ENCODE measurements around the gene SYT7. TPM values are rescaled to one million over a fixed set of nuclear protein-coding genes. Genes with fewer than 3 reads are reported as not detected.

The SYT7 gene
- total and polyA plus RNA-seq, 4 donors: 2.1 to 114 (median 30.8) TPM

- TF ChIP-seq CTCF (IDR thresholded peaks at IDR 0.05; ENCODE audit: low read depth, low read length, missing input control) (no peak), RXRA (IDR thresholded peaks at IDR 0.05) (no peak), ATF3 (IDR thresholded peaks at IDR 0.05) (no peak), TAF1 (conservative IDR thresholded peaks at IDR 0.05) (no peak)
These were observed 15.7 kb upstream of the SYT7 start (continued) for GRCh38 chr11:61596542-61596941.

- Histone ChIP-seq H3K27ac (ENCODE audit: low read depth in 1 of 2, low read length in 2 of 2) (no peak overlapping the region), H3K36me3 (ENCODE audit: control insufficient read depth in 4 of 4, insufficient read depth in 3 of 4, low read depth in 1 of 4, low read length in 3 of 4) (no peaks in the 10 kb centered on the region), H3K4me3 (ENCODE audit: low read depth in 1 of 3, low read length in 3 of 3) (no peak overlapping the region), H3K27me3 (ENCODE audit: control insufficient read depth in 4 of 4, insufficient read depth in 4 of 4, low read length in 3 of 4) (no peaks in the 10 kb centered on the region), H3K4me1 (ENCODE audit: control insufficient read depth in 4 of 4, insufficient read depth in 4 of 4, low read length in 3 of 4) (no peaks in the 10 kb centered on the region), H3K9me3 (ENCODE audit: control insufficient read depth in 4 of 4, low read length in 3 of 4) (no peaks in the 10 kb centered on the region), H3K9ac (ENCODE audit: low read depth in 1 of 2, low read length in 2 of 2) (no peak overlapping the region)
- no peak for DNase-seq (ENCODE audit: low spot score)
- WGBS: 58% methylated on average over 5 of the region's 5 CpGs
- no peak for TF ChIP-seq FOXA1 (IDR thresholded peaks at IDR 0.05)
- TF ChIP-seq MAX (IDR thresholded peaks at IDR 0.05): no peak
- no peak for TF ChIP-seq RAD21 (IDR thresholded peaks at IDR 0.05)
- no peak for TF ChIP-seq HNF4A (conservative IDR thresholded peaks at IDR 0.05)
These were observed 14.0 kb upstream of the SYT7 start for GRCh38 chr11:61594907-61595257.

- Histone ChIP-seq H3K4me1 (ENCODE audit: control insufficient read depth in 4 of 4, insufficient read depth in 4 of 4, low read length in 3 of 4) (peaks cover 0 to 6% (median 2%) of the 10 kb centered on the region in 4 donors), H3K36me3 (ENCODE audit: control insufficient read depth in 4 of 4, insufficient read depth in 3 of 4, low read depth in 1 of 4, low read length in 3 of 4) (no peaks in the 10 kb centered on the region), H3K9me3 (ENCODE audit: control insufficient read depth in 4 of 4, low read length in 3 of 4) (no peaks in the 10 kb centered on the region), H3K27me3 (ENCODE audit: control insufficient read depth in 4 of 4, insufficient read depth in 4 of 4, low read length in 3 of 4) (peaks cover 0 to 6% (median 2%) of the 10 kb centered on the region in 4 donors), H3K4me3 (ENCODE audit: low read depth in 1 of 3, low read length in 3 of 3) (no peak overlapping the region), H3K27ac (ENCODE audit: low read depth in 1 of 2, low read length in 2 of 2) (no peak overlapping the region), H3K9ac (ENCODE audit: low read depth in 1 of 2, low read length in 2 of 2) (no peak overlapping the region)
- no peak for TF ChIP-seq TAF1 (conservative IDR thresholded peaks at IDR 0.05)
- no peak for TF ChIP-seq FOXA2 (IDR thresholded peaks at IDR 0.05)
- TF ChIP-seq SP1 (IDR thresholded peaks at IDR 0.05): no peak
- TF ChIP-seq RAD21 (IDR thresholded peaks at IDR 0.05): no peak
- TF ChIP-seq FOXA1 (IDR thresholded peaks at IDR 0.05): no peak
- no peak for TF ChIP-seq HNF4A (conservative IDR thresholded peaks at IDR 0.05)
- no peak for TF ChIP-seq CTCF (IDR thresholded peaks at IDR 0.05; ENCODE audit: low read depth, low read length, missing input control)
- TF ChIP-seq RXRA (IDR thresholded peaks at IDR 0.05): no peak
- no peak for TF ChIP-seq HNF4G (IDR thresholded peaks at IDR 0.05)
- TF ChIP-seq GABPA (IDR thresholded peaks at IDR 0.05 in 1 of 2, conservative IDR thresholded peaks at IDR 0.05 in 1 of 2): no peak
- TF ChIP-seq REST (IDR thresholded peaks at IDR 0.05): no peak
- no peak for TF ChIP-seq ATF3 (IDR thresholded peaks at IDR 0.05)
- TF ChIP-seq ZBTB33 (IDR thresholded peaks at IDR 0.05): no peak
- DNase-seq (ENCODE audit: low spot score): no peak
- 89% methylated on average over 2 of the region's 2 CpGs for WGBS
These were observed 12.3 kb upstream of the SYT7 start for GRCh38 chr11:61593151-61593550.

Measured in liver (tissue), 9 donors.